ENCODE results near the gene C6orf62.
"Not testable (repeated sequence)": the region's sequence is repeated elsewhere in the genome, so short reads cannot be mapped to it uniquely, and the experiment has no call there.

C6orf62 gene

GRCh38 chr6:24696097-24696496 is 22.9 kb downstream of the C6orf62 start:
- DNase-seq (ENCODE audit: low spot score): no peak

- DNase-seq (ENCODE audit: low spot score): peak; percentile 14
Measured at GRCh38 chr6:24695635-24696034, 23.3 kb downstream of the C6orf62 start.

GRCh38 chr6:24694198-24694597 is 24.8 kb downstream of the C6orf62 start:
- no peak for DNase-seq (ENCODE audit: low spot score)

DNA sequence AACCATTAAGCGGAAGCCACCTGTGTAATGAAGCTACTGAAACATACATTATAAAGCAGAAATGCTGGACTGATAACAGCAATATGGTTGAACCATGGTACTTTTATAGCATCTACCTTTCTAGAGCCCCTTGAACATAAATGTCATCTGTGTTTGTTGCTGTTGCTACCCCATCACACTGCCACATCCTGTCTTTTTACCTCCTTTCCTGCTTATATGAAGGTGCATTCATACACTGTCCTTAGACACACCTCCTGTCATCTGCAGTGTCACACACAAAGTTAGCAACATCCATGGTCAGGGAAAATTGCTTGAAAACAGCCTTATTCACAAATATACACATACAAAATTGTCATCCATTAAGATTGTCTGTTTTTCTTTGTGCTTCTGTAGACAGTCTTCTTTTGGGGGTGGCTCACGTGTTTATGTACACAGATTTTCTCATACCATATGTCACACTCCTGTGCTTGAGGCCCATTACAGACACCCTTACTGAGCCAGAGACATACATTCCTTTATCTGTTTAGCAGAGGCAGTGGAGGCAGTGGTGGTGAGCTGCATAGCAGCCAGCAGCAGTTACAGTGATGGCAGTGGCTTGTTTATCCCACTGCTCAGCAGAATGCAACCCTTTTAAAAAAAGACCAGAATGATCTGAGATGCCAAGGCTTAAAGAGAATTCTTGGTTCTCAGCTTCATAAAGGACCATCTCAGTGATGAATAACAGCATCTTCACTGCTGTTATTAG is 25.9 kb downstream of the C6orf62 start:
- DNase-seq (ENCODE audit: low spot score): no peak

GRCh38 chr6:24692415-24692814 is 26.5 kb downstream of the C6orf62 start:
- no peak for DNase-seq (ENCODE audit: low spot score)

- DNase-seq (ENCODE audit: low spot score): no peak
Measured at GRCh38 chr6:24692003-24692402, 27.0 kb downstream of the C6orf62 start.

- DNase-seq (ENCODE audit: low spot score): no peak
Measured at GRCh38 chr6:24691550-24691949, 27.4 kb downstream of the C6orf62 start.

DNA sequence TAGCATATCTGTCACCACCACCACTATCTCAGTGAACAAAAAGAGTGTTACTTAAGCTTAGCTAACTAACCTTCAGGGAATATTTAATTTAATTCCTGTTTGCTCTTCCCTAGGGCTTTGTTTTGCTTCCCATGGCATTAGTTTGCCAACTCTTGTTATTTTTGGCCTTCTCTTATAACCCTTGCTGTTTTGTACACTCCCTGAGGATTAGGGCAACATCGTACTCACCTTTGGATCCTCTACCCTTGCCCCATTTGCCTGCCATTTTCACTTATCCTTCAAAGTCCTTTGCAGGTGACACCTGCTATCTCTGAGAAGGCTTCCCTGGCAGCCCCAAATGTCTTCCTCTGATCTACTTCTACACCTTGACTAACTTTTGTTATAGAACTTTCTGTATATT is 28.4 kb downstream of the C6orf62 start:
- DNase-seq (ENCODE audit: low spot score): no peak

GRCh38 chr6:24689964-24690363 is 29.0 kb downstream of the C6orf62 start:
- no peak for DNase-seq (ENCODE audit: low spot score)

DNA sequence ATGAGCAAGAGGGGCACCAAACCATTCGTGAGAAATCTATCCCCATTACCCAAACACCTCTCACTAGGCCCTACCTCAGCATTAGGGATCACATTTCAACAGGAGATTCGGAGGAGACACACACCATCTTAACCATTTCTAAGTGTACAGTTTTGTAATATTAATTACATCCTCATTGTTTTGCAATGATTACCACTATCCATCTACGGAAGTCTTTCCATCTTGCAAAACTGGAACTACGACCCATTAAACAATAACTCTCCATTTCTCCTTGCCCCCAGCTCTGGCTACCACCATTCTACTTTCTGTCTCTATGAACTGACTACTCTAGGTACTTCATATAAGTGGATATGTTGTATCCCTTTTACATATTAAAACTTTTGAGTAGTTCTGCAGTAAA is 32.0 kb downstream of the C6orf62 start:
- DNase-seq (ENCODE audit: low spot score): no peak

DNA sequence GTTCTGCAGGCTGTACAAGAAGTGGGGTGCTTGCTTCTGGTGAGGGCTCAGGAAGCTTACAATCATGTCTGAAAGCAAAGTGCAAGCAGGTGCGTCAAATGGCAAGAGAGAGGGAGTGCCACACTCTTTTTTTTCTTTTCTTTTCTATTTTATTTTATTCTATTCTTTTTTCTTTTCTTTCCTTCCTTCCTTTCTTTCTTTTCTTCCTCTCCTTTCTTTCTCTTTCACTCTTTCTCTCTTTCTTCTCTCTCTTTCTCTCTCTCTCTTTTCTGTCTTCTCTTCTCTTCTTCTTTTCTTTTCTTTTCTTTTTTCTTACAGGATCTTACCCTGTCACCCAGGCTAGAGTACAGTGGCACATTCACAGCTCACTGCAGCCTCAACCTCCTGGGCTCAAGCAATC is 32.5 kb downstream of the C6orf62 start:
- DNase-seq (ENCODE audit: low spot score): no peak

- no peak for DNase-seq (ENCODE audit: low spot score)
Measured at GRCh38 chr6:24683297-24684296, 35.4 kb downstream of the C6orf62 start.

DNA sequence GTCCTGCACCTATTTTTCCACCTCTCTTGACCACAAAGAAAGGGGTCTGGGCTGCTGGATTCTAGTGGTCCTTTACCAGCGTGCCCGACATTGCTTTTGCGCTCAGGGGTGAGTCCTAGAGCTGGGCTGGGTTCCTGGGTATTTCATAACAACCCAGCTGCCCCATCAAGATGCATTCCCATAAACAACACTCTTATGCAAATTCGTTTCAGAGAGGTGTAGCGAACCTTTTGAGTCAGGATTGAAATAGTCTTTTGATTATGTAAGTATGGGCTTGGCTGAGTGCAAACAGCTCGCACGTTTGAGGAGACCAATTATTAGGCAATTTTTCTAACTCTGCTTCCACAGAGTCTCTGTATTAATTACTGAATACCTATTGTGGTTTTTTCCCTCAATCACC is 38.4 kb downstream of the C6orf62 start:
- no peak for DNase-seq (ENCODE audit: low spot score)

DNA sequence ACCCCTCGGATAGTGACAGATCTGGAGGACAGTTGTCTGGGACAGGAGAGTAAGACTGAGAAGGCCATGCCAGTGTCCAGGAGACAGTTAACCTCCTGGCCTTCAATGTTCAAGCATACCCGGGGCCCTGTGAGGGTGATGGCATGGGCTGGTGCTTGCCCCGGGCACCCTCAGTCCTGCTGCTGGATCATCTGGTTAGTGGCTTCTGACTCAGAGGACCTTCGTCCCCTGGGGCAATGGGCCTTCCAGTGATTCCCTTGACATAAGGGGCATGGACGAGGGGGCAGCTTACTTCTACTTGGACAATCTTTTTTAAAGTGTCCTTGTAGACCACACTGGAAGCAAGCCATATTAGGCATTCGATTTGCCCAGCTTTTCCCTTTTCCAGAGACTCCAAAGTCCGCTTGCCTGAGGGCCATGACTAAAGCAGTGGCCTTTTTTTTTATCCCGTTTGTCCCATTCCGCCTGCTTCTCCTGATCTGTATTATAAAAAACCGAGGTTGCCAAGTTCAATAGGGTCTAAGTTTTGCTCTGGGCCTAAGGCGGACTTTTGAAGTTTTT is 40.1 kb downstream of the C6orf62 start:
- not testable (repeated sequence) for DNase-seq (ENCODE audit: low spot score)

- DNase-seq (ENCODE audit: low spot score): no peak
Measured at GRCh38 chr6:24673625-24674024, 45.3 kb downstream of the C6orf62 start.

- DNase-seq (ENCODE audit: low spot score): no peak
Measured at GRCh38 chr6:24672620-24673182, 46.3 kb downstream of the C6orf62 start.

- not testable (repeated sequence) for DNase-seq (ENCODE audit: low spot score)
Measured at GRCh38 chr6:24671077-24671476, 47.9 kb downstream of the C6orf62 start.

DNA sequence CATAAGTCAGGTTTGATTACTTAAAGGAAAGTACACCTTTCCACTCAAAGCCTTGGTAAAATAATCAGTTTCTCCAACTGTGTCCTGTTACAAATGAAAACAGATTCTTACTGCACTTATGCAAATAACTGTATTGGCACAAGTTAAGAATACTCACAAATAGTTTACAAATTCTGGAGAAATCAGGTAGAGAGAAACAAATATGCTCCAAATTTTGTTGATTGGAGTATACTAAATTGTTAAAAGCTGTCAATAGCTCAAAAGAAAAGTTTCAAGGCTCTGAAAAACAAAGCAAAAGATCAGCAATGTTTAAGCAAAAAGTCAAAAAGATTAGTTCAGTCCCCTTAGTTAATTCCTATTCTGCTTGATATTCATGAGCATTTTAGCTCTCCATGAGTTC is 48.5 kb downstream of the C6orf62 start:
- not testable (repeated sequence) for DNase-seq (ENCODE audit: low spot score)

DNA sequence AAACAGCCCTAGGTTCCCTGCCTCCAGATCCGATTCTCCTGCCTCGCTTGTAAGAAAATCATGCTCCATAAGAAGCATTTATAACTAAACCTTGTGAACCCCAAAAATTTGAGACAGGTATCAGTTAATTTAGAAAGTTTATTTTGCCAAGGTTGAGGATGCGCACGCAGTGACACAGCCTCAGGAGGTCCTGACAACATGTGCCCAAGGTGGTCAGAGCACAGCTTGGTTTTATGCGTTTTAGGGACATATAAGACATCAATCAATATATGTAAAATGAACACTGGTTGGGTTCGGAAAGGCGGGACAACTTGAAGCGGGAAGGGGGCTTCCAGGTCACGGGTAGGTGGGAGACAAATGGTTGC is 50.0 kb downstream of the C6orf62 start:
- DNase-seq (ENCODE audit: low spot score): no peak

DNA sequence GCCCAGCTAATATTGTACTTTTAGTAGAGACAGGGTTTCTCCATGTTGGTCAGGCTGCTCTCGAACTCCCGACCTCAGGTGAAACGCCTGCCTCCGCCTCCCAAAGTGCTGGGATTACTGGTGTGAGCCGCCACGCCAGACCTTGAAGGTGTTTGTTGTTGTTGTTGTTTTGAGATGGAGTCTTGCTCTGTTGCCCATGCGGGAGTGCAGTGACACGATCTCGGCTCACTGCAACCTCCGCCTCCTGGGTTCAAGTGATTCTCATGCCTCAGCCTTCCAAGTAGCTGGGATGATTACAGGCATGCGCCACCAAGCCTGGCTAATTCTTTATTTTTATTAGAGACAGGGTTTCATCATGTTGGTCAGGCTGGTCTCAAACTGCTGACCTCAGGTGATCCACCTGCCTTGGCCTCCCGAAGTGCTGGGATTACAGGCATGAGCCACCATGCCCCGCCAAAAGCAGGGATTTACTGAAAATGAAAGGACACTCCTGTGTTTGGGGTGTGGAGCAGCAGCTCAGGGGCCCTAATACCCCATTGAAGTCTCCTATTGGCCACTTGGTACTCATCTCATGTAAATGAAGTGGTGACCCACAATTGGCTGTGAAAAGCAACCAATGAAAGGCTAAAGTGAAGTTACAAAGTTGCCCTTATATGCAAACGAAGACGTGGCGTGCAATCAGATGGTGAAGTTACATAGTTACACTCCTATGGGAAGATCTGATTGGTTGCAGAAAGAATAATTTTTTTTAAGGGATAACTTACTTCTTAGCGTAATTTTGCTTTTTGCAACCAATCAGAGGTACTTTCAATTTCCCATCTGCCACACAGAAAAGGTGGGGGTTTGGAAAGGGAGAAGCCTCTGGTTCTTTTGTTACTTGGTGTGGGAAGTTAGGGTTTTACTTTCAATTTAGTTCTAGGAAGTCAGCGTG is 50.6 kb downstream of the C6orf62 start:
- not testable (repeated sequence) for DNase-seq (ENCODE audit: low spot score)

GRCh38 chr6:24667378-24667803 is 51.6 kb downstream of the C6orf62 start:
- no peak for DNase-seq (ENCODE audit: low spot score)

Measured in HuH-7 (cell line).